Astrocyte (in vitro differentiated cells and primary cell): ENCODE data around the gene COL5A3.

ENCODE experiments used
- CTCF ChIP-seq: IDR thresholded peaks from 2 replicates; pipeline ENCODE4 v1.5.1; 2011; ENCODE audit warnings: low read depth, mild to moderate bottlenecking, inconsistent platforms, low read length, moderate library complexity; ENCODE audit not compliant: insufficient read depth
- EZH2 ChIP-seq: IDR thresholded peaks from 2 replicates; pipeline ENCODE4 v1.6.1; 2012; ENCODE audit warnings: mild to moderate bottlenecking, low read length, inconsistent platforms; ENCODE audit not compliant: insufficient read depth

- TF ChIP-seq CTCF (no peak), EZH2 (no peak)
These were observed 73.8 kb downstream of the COL5A3 start, which contains the start of gene OLFM2 for GRCh38 chr19:9936326-9937000.
